ENCODE results near the gene FGF8.

The FGF8 gene

GRCh38 chr10:101775273-101776160, at the start of gene FGF8:
Gene FGF8 (minus strand): TSS chr10:101776114. CDS start chr10:101775900, 214 bp downstream.
- DNase-seq (ENCODE audit: low read depth): no peak
- no peak for TF ChIP-seq CTCF (IDR thresholded peaks at IDR 0.05; ENCODE audit: low read depth, low read length, missing control alignments)
- no peak within 1 kb of the TSS for H3K4me3 ChIP-seq (ENCODE audit: low read depth, low read length)

GRCh38 chr10:101824736-101825135, 48.8 kb upstream of the FGF8 start:
- H3K4me3 ChIP-seq (ENCODE audit: low read depth, low read length): no peak overlapping the region
- TF ChIP-seq CTCF (IDR thresholded peaks at IDR 0.05; ENCODE audit: low read depth, low read length, missing control alignments): no peak
- no peak for DNase-seq (ENCODE audit: low read depth)

GRCh38 chr10:101818872-101819633, 43.1 kb upstream of the FGF8 start:
- no peak for TF ChIP-seq CTCF (IDR thresholded peaks at IDR 0.05; ENCODE audit: low read depth, low read length, missing control alignments)
- H3K4me3 ChIP-seq (ENCODE audit: low read depth, low read length): peak overlapping the region; percentile 98
- DNase-seq (ENCODE audit: low read depth): no peak

GRCh38 chr10:101818119-101818871, 42.4 kb upstream of the FGF8 start, which contains the start of gene OGA:
Gene OGA (minus strand): TSS chr10:101818444. CDS start chr10:101818022, 422 bp downstream.
- H3K4me3 ChIP-seq (ENCODE audit: low read depth, low read length): peak within 1 kb of the TSS; percentile 98
- peak; percentile 100 for DNase-seq (ENCODE audit: low read depth)
- no peak for TF ChIP-seq CTCF (IDR thresholded peaks at IDR 0.05; ENCODE audit: low read depth, low read length, missing control alignments)

GRCh38 chr10:101817337-101818118, 41.6 kb upstream of the FGF8 start:
- peak; percentile 39 for DNase-seq (ENCODE audit: low read depth)
- peak overlapping the region; percentile 98 for H3K4me3 ChIP-seq (ENCODE audit: low read depth, low read length)
- TF ChIP-seq CTCF (IDR thresholded peaks at IDR 0.05; ENCODE audit: low read depth, low read length, missing control alignments): no peak

- no peak for DNase-seq (ENCODE audit: low read depth)
- peak overlapping the region; percentile 98 for H3K4me3 ChIP-seq (ENCODE audit: low read depth, low read length)
- TF ChIP-seq CTCF (IDR thresholded peaks at IDR 0.05; ENCODE audit: low read depth, low read length, missing control alignments): no peak
These were observed 41.0 kb upstream of the FGF8 start for GRCh38 chr10:101816913-101817336.
